Lower leg skin (tissue), 4 donors: ENCODE results near the gene LPIN3. TPM values are rescaled to one million over a fixed set of nuclear protein-coding genes. Genes with fewer than 3 reads are reported as not detected.

Experiments
- DNase-seq, 2 donors: peaks; one replicate each; pipeline ENCODE4 v3.0.0-alpha.2; 2019; ENCODE audit warnings: low spot score in 2 of 2
- H3K4me3 ChIP-seq: fragments of 200-600 bp; sonication (generic); 2 replicates; pipeline ENCODE4 v1.5.1; 2017; ENCODE audit warnings: mild to moderate bottlenecking, low read depth; ENCODE audit not compliant: poor library complexity, severe bottlenecking
- POLR2A ChIP-seq, 2 donors: fragments of 450-650 bp; IDR thresholded peaks; one replicate each; pipeline ENCODE4 v1.6.1; 2016 to 2017; ENCODE audit warnings: antibody characterized with exemption in 2 of 2, mild to moderate bottlenecking in 1 of 2, moderate library complexity in 1 of 2
- WGBS, 2 donors: methylation state at CpG; one replicate each; pipeline ENCODE4 v1.1.5; 2018; 5-methylcytosine and 5-hydroxymethylcytosine counted together
- intact Hi-C: fragments of 100-400 bp; cut with DNase I; formaldehyde crosslinking; loops from one replicate; pipeline ENCODE4 v1.15.0; 2023; ENCODE audit warnings: low total_unique reads
- total RNA-seq, 4 donors: library from RNA; depleted of rRNA; stranded (reverse); fragments of >200 nt; gene quantifications; one replicate each; pipeline ENCODE4 v1.1.0, GENCODE V29; 2016
- TF ChIP-seq, protein P1 (sequence below), 3 donors: fragments of 450-650 bp; IDR thresholded peaks; one replicate each; pipeline ENCODE4 v1.5.1; 2016; ENCODE audit warnings: antibody characterized with exemption in 3 of 3, mild to moderate bottlenecking in 3 of 3, moderate library complexity in 2 of 3

The LPIN3 gene
- total RNA-seq, 4 donors from 2014 or later: 53.3 to 135 (median 66.6) TPM

GRCh38 chr20:41316602-41317545 lies 23.7 kb upstream of the LPIN3 start:
- WGBS, 2 donors: 2 to 5% methylated on average over 39 to 43 of the region's 66 CpGs
- peak; percentile 78 to 95 for DNase-seq
- intact Hi-C loops: no loop called here
- peak overlapping the region; percentile 77 for H3K4me3 ChIP-seq
- TF ChIP-seq, protein P1, sequence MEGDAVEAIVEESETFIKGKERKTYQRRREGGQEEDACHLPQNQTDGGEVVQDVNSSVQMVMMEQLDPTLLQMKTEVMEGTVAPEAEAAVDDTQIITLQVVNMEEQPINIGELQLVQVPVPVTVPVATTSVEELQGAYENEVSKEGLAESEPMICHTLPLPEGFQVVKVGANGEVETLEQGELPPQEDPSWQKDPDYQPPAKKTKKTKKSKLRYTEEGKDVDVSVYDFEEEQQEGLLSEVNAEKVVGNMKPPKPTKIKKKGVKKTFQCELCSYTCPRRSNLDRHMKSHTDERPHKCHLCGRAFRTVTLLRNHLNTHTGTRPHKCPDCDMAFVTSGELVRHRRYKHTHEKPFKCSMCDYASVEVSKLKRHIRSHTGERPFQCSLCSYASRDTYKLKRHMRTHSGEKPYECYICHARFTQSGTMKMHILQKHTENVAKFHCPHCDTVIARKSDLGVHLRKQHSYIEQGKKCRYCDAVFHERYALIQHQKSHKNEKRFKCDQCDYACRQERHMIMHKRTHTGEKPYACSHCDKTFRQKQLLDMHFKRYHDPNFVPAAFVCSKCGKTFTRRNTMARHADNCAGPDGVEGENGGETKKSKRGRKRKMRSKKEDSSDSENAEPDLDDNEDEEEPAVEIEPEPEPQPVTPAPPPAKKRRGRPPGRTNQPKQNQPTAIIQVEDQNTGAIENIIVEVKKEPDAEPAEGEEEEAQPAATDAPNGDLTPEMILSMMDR (IDR thresholded peaks at IDR 0.05): no peak
- no peak for TF ChIP-seq POLR2A (IDR thresholded peaks at IDR 0.05)

DNA sequence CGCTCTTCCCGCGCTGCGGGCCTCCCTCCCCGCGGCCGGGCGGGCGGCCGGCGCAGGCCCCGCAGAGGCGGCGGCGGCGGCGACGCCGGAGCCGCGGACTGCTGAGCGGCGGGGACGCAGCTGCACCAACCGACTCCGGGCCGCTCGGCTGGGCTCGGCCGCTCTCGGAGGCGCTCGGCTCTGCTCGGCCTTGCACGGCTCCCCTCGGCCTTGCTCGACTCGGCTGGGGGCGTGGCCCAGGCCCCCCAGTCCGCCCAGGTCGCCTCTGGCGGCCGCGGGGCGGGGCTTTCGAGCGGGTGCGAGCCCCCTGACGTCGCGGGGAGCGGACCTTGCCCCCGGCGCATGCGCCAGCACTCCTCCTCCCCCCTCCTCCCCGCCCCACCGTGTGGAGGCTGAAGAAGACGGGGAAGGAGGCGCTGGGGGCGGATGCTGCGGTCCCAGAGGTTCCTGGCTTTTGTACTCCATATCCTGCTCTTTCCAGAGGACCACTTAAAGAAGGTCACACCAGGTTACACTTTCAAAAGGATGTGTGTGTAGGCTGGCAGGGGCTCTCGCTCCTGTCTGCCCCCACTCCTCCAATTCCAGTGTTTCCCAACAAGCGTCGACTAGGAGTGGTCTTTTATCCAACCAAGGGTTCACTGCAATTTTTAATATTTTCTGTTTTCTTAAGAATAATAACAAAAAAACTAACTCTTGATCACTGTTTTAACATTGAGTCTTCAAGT lies 22.9 kb upstream of the LPIN3 start, which contains the start of gene ZHX3:
Gene ZHX3, minus strand, starts transcription at position 186 of the 725 bp plus-strand sequence. CDS start 112,815 bp downstream, outside the sequence.
- WGBS, 2 donors: 1 to 5% methylated on average over 9 to 46 of the region's 64 CpGs
- TF ChIP-seq, protein P1 (IDR thresholded peaks at IDR 0.05): no peak
- no peak for TF ChIP-seq POLR2A (IDR thresholded peaks at IDR 0.05)
- peak within 1 kb of the TSS; percentile 77 for H3K4me3 ChIP-seq
- intact Hi-C loops: no loop called here
- DNase-seq: peak; percentile 91 to 99

DNA sequence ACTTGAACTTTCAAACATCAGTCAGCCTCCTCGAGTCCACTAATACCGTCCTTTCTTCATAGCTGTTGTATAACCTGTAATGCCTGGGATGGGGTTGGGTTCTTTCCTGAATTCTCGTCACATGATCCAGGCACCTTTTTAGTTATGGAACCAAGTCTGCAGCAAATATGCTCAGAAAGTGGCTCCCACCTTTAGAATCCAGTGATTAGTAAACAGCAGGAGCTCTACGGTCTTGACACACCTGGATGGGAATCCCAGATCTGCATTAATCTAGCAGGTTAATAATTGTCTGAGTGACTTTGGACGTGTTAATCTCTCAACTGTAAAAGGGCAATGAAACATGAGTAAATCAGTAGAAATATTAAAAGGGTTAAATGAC lies 22.4 kb upstream of the LPIN3 start:
- TF ChIP-seq, protein P1 (IDR thresholded peaks at IDR 0.05): no peak
- no peak for TF ChIP-seq POLR2A (IDR thresholded peaks at IDR 0.05)
- whole genome bisulfite sequencing, 2 donors: 43% methylated on average over 5 of the region's 5 CpGs
- DNase-seq: peak in 1 of 2 donors; percentile 15
- intact Hi-C loops: no loop called here
- no peak overlapping the region for H3K4me3 ChIP-seq

DNA sequence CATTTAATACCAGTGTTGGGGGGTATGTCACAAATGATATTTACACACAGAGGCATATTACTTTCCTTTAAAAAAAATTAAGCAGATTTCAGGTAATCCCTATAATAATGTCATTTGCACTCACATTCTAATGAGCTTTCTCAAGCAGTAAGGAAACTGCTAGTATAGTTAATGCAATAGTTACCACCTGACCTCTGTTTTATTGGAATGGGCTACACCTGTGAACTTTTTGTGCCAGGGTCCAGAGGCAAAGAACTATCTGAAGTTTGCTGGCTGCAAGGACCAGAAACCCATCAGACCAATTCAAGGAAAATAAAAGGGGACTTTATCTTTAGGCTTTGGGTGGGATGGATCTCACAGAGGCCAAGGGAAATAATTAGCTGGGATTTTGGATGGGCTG lies 20.2 kb upstream of the LPIN3 start:
- no peak for DNase-seq
- no peak overlapping the region for H3K4me3 ChIP-seq
- TF ChIP-seq POLR2A (IDR thresholded peaks at IDR 0.05): no peak
- TF ChIP-seq, protein P1 (IDR thresholded peaks at IDR 0.05): no peak
- intact Hi-C loops: no loop called here

DNA sequence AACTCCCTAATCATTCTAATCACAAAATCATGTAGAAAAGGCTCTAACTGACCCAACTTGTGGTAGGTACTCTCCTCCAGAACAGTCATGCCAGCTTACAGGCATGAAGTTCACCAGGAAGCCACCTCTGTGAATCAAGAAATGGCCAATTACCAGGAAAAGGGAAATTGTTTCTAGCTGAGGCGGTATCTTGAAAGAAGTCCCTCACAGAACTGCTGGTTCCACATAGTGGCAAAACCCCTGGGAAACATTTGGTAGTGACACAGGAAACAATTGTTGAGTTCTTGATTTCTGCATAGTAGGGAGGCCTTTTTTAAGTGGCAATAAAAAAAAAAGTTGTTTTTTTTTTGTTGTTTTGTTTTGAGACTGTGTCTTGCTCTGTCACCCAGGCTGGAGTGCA lies 19.6 kb upstream of the LPIN3 start:
- intact Hi-C loops: no loop called here
- TF ChIP-seq POLR2A (IDR thresholded peaks at IDR 0.05): no peak
- TF ChIP-seq, protein P1 (IDR thresholded peaks at IDR 0.05): no peak
- DNase-seq: no peak
- 84 to 85% methylated on average over 1 of the region's 1 CpG for WGBS, 2 donors
- H3K4me3 ChIP-seq: no peak overlapping the region
